Renal cortex interstitium (tissue), 11 donors: Measurements from ENCODE around the gene CPZ. TPM values are rescaled to one million over a fixed set of nuclear protein-coding genes. Genes with fewer than 3 reads are reported as not detected.
"Not testable (repeated sequence)": the region's sequence is repeated elsewhere in the genome, so short reads cannot be mapped to it uniquely, and the experiment has no call there.

ENCODE experiments used
- DNase-seq, 11 donors: peaks; one replicate each; pipeline ENCODE4 v3.0.0-alpha.2; 2013; ENCODE audit warnings: low read depth in 9 of 11, low spot score in 4 of 11; ENCODE audit errors: extremely low read depth in 1 of 11
- polyA plus RNA-seq, 3 donors: library from polyadenylated mRNA; unstranded; fragments of 120-200 nt; gene quantifications; one replicate each; pipeline ENCODE4 v1.2.1, GENCODE V29; 2013; ENCODE audit not compliant: insufficient read length in 3 of 3

The CPZ gene
- polyA plus RNA-seq, 3 donors: 14.6 to 24.9 (median 19.2) TPM

- not testable (repeated sequence) for DNase-seq
Observed at GRCh38 chr4:8576591-8576990, 16.0 kb upstream of the CPZ start.

- no peak for DNase-seq
Observed at GRCh38 chr4:8577046-8577445, 15.5 kb upstream of the CPZ start.

- DNase-seq: no peak
Observed at GRCh38 chr4:8577972-8578371, 14.6 kb upstream of the CPZ start.

DNA sequence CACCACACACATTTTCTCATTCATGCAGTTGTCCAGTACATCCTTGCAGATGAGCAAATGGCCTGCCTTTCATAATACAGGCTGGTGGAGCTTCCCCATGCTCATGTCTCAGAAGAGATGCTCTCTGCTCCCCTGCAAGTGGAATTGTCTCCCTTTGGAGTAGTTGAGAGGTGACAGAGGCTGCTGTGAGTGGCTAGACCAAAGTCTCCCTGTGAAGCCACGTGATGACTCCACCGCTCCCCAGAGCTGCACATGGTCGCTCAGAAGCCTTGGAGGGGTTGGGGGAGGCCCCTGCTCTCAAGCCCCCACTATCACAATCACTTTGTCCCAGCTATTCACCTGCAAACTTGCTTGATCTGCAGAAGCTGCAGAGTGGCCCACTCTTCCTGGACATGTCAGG lies 13.8 kb upstream of the CPZ start:
- no peak for DNase-seq

DNA sequence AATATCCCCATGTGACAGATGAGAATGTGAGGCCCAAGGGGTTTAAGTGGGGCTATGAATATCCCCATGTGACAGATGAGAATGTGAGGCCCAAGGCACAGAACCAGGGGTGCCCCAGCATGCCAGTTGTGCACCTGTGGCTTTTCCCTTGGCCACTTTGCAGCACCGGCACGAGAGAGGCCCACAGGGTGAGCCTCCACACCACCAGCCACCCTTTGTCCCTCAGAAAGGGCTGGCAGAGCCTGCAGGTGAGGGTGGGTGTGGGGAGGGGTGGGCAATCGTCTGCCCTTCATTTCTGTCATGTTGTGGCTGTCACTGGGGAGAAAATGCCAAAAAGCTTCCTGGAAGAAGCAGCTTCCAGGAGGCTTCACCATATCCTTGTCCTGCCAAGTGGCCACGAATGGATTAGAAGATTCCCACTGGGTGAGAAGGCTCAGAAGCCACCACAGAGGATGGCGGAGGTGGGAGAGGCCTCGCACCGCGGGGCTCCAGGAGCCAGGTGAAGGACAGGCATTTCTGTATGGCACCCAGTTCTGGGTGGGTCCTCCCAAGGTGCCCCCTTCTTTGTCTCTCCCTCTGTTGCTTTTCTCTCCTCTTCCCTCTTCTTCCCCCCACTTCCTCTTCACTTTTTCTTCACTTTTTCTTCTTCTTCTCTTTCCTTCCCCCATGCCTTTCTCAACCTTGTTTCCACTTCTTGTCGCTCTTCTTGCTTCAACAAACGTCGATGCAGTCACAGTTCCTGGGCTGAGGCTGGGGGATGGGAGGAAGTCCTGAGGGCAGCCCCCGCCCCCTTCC lies 12.8 kb upstream of the CPZ start:
- no peak for DNase-seq

DNA sequence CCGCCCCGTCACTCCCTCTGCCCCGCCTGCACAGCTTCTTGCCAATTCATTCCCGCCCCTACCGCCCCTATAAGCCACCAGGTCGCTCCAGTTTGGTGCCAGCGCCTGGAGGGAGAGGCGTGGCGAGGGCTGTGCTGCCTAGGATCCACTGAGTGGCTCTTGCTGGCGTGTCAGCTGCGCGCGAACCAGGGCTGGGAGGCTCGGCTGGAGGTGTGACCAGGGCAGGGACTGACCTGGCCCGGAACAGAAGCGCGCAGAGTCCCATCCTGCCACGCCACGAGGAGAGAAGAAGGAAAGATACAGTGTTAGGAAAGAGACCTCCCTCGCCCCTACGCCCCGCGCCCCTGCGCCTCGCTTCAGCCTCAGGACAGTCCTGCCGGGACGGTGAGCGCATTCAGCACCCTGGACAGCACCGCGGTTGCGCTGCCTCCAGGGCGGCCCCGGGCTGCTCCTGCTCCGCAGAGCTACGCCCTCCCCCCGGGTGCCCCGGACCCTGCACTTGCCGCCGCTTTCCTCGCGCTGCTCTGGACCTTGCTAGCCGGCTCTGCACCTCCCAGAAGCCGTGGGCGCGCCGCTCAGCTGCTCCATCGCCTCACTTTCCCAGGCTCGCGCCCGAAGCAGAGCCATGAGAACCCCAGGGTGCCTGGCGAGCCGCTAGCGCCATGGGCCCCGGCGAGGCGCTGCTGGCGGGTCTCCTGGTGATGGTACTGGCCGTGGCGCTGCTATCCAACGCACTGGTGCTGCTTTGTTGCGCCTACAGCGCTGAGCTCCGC lies 12.1 kb upstream of the CPZ start, which contains the start of gene GPR78:
TSS of gene GPR78 (plus strand) at position 72 of the 773 bp plus-strand sequence. CDS start at position 663, 591 bp downstream.
- peak; percentile 64 to 81 (median 77) for DNase-seq

DNA sequence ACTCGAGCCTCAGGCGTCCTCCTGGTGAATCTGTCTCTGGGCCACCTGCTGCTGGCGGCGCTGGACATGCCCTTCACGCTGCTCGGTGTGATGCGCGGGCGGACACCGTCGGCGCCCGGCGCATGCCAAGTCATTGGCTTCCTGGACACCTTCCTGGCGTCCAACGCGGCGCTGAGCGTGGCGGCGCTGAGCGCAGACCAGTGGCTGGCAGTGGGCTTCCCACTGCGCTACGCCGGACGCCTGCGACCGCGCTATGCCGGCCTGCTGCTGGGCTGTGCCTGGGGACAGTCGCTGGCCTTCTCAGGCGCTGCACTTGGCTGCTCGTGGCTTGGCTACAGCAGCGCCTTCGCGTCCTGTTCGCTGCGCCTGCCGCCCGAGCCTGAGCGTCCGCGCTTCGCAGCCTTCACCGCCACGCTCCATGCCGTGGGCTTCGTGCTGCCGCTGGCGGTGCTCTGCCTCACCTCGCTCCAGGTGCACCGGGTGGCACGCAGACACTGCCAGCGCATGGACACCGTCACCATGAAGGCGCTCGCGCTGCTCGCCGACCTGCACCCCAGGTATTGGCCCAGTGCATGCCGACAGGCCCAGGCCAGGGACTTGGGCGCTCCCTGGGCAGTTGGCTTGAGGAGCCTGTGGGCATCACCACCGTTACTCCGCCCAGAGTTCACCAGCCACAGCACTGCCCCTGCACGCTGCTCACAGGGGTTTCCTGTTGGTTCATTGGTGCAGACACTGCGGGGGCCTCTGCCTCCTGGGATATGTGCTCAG lies 11.3 kb upstream of the CPZ start:
- DNase-seq: no peak

- no peak for DNase-seq
Observed at GRCh38 chr4:8582016-8582415, 10.5 kb upstream of the CPZ start.

DNA sequence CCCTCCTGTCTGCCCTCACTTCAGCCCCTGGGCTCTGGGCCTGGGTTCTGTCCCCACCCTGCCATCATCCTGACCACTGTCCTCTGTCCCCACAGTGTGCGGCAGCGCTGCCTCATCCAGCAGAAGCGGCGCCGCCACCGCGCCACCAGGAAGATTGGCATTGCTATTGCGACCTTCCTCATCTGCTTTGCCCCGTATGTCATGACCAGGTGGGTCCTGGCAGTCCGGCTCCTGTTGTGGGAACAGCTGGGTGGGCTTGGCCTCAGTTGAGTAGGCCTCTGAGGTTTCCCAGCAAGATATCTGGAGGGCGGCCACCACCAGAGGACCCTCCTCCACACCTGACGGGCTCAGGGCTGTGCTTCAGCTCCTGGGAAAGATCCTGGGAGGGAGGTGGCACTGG lies 10.1 kb upstream of the CPZ start:
- no peak for DNase-seq

GRCh38 chr4:8582941-8583654 lies 9.5 kb upstream of the CPZ start:
- no peak for DNase-seq

- no peak for DNase-seq
Observed at GRCh38 chr4:8583655-8584025, 8.9 kb upstream of the CPZ start.

DNA sequence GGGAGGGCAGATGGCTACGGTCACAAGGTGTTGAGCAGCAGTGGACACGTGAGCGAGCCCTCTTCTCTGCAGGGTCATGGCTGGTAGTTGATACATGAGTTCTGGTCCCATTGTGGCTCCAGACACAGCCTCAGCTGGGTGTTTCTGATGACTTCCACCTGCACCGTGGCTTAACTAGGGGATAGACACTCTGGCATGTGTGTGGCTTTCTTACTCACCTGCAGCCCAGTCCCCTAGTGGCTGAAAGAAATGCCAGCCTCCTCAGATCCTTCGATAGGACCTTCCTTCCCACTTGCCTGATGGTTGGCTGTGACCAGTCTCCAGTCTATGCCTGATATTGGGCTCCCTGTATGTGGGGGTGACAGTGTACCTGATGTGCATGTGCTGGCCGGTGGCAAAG lies 7.4 kb upstream of the CPZ start:
- DNase-seq: no peak

GRCh38 chr4:8585721-8586212 lies 6.8 kb upstream of the CPZ start:
- DNase-seq: peak in 4 of 11 donors; percentile 51 to 65 (median 58)

- DNase-seq: no peak
Observed at GRCh38 chr4:8586246-8586645, 6.3 kb upstream of the CPZ start.

- no peak for DNase-seq
Observed at GRCh38 chr4:8586671-8587468, 5.7 kb upstream of the CPZ start.

DNA sequence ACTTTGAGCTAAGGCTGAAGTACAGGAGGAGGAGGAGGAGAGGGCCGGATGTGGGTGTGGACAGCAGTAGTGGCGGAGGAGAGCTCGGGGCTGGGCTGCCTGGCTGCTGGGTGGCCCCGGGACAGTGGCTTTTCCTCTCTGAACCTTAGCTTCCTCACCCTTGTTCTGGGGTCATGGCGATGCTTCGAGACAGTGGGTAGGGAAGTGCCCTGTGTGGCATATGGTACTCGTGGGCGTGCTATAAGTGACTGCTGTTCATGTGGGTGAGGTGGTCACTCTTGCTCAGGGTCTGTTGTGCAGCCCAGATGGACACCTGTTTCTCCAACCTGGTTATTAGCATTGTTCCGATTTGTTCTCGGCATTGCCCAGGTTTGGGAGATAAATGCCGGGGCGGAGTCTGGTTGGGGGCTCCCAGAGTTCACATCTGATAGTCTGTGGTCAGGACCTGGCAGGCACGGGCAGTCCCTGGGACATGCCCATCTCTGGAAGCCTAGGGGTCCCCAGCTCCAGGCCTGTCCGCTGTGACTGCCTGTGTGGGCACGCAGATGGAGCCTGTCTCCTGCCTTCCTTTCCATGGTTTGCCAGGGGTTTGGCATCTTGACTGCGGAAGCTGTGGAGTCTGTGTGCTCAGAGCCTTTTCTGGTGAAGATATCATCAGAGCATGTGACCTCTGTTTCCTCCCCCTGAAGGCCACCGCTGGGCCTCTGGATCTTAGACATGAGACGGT lies 4.9 kb upstream of the CPZ start:
- DNase-seq: no peak

DNA sequence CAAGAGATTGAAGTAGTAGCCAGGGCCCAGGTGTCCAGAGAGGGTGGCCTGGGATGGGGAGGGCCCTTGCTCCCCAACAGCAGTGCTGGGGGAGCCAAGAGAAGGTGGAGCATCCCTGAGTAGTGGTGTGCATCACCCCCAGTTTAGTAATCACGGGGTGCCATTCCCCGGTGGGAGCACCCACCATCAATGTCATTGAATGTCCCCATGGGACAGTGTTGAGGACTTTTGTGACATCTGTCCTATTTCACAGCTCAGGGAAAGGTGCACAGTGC lies 4.4 kb upstream of the CPZ start:
- no peak for DNase-seq

DNA sequence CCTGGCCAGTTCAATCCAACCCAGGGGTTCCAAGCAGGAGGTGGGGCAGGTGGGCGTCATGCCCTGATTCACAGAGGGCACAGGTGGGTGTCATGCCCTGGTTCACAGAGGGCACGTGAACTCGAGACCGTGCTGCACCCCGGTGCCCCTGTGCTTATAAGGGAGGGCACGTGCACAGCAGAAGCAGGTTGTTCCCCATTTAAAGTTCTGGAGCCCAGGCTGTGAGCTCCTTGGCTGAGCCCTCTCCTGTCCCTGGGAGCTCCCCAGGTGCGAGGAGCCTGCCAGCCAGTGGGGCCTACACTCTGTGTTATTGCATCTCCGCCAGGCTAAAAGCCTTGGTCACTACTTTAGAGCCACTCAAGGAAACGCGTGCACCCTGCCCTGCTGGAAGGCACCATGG lies 3.2 kb upstream of the CPZ start:
- DNase-seq: no peak
